NCI-H128 (cell line): ENCODE measurements around the gene GALNT9.
"Not testable (repeated sequence)": the region's sequence is repeated elsewhere in the genome, so short reads cannot be mapped to it uniquely, and the experiment has no call there.

Experiments used
- DNase-seq: peaks from one replicate; lab custom pipeline; 2025; ENCODE audit not compliant: unreplicated experiment; lab: John Stamatoyannopoulos, UW

GALNT9 gene

DNA sequence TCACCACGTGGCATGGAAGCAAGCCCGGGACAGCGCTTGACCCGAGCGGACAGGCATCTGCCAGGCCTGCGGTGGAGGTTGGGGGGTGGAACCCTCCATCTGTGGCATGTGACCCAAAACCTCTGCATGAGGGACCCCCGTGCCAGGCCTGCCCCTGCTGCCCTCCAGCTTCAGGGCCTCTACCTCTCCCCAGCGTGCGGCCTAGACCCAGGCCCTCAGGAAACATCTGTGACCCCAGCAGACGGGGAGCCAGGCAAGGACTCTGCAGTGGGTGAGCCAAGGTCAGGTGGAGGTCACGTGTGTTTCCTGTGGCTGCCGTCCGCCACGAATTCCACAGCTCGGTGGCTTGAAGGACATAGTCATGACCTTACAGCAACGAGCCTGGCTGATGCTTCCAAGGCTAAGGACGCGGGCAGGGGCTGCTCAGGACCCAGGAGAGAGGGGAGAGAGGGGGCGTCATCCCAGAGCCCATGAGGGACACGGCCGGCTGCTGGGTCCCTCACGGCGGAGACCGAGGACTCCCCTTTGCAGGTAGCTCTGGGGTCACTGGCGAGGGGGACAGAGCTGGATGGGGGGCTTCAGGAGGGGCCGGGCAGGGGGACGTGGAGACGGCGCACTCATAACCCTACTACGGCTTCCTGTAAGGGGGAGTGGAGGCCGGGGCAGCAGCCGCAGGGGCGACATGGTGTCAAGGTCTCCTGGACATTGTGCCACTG is 91.5 kb downstream of the GALNT9 start:
- DNase-seq = no peak

DNA sequence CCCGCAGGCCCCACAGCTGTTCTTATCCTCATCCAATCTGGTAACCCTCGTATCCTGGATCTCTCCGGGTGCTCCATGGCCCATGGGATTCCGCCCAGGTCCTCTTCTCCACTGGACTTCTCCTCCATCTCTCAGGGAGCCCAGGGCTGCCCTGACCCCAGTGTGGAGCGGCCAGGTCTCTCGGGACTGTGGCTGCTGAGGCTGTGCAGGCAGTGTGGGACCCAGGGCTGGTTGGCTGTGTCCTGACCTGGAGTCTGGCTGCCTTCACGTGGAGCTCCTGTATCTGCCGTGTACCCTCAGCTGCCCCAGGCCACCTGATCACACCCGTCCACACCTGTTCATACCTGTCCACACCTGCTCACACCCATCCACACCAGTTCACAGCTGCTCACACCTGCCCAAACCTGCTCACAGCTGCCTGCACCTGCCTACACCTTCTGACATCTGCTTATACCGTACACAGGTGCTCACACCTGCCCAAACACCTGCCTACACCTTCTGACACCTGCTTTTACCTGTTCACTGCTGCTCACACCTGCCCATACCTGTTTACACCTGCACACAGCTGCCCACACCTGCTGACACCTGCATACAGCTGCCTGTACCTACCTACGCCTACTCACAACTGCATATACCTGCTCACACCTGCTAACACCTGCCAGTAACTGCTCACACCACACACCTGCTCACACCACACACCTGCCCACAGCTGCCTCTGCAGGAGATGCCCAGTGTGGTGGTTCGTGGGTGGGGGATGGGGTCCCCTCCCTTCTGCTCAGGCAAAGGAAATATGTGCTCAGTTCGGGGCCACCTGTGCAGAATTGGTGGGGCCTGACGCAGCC is 92.2 kb downstream of the GALNT9 start:
- no peak for DNase-seq

DNA sequence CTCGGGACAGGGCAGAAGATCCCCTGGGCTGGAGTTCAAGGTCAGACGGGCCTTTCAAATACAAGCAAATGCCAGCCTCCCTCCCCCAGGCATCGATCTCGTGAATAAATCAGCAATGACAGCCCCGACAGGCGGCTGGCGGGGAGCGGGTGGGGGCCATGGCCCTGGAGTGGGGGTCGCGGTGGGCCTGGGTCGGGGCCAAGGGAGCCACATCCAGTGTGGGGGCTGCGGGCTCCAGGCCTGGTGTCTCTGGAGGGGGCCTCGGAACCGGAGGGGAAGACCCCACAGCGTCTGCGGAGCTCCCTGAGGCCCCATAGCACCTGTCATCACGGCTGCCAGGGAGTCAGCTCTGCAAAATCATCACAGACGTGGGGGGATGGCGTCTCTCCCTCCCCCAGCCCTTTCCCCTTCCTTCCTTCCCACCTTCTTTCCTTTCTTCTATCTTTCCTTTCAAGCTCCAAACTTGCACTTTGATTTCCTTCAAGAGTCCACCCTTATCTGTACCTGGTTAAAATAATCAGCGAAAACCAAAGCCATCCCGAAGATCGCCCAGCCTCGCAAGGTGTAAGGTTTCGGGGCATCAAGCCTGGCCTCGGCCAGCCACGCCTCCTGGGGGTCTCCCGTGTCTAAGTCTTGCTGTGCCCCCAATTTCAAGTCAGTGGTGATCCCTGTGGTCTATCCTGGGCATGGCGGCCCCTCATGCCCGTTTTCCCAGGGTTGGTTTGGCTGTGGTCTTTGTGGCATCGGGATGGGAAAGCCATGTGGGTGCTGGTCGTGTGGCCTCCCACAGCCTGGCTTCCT is 93.1 kb downstream of the GALNT9 start:
- no peak for DNase-seq

DNA sequence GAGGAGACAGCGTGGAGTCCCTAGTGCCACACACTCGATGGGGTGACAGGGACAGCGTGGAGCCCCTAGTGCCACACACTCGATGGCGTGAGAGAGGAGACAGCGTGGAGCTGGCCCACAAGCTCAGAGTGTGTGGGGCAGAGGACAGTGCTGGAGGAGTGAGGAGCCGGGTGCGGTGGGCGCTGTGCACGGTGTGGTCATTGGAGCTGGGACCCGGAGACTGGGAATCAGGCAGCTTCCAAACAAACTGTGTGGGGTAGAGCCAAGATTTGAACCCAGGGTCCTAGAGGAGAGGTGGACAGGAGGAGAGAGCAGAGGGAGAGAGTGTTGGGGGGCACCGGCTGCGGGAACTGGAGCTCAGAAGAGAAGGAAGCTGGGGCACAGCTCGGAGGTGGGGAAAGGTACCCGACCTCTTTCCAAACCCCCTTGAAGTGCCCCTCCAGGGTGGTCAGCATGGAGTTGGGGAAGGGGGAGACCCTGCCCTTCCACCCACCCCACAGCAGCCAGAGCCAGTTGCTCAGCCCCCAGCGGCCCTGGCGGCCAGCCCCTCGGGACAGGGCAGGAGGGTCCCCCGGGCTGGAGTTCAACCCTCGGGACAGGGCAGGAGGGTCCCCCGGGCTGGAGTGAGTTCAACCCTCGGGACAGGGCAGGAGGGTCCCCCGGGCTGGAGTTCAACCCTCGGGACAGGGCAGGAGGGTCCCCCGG is 94.1 kb downstream of the GALNT9 start:
- no peak for DNase-seq

DNA sequence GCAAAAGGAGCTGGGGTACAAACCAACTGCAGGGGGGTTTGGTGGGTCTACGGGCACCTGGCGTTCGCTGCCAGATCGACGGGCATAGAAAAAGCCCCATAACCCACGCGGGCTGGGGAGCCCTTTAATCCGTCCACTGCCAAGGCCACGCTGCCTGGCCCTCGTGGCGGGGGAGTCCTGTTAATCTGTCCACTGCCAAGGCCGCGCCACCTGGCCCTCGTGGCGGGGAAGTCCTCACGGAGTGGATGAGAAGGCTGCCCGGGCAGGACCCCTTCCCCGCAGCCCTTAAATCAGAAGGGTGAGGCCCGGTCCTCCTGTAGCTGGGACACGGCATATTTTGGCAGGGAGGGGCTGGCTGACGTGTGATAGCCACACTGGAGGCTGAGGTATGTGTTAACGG is 99.0 kb downstream of the GALNT9 start:
- DNase-seq = no peak

DNA sequence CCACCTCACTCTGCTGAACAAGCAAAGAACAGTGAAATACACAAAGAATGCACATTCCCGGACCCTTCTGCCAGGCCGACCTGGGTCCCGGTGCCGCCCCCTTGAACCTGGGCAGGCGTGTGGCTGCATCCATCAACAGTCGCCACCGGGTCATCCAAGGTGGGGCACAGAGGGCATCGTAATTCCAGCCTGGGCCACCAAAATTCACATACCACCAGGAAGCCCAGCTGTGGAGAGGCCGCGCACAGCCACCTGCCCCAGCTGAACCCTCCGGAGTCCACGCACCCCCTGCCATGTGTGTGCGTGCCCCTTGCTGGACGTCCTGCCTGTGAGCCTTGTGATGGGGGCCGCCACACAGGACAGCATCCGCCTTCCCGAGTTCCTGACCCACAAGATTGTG is 99.5 kb downstream of the GALNT9 start:
- DNase-seq = no peak

DNA sequence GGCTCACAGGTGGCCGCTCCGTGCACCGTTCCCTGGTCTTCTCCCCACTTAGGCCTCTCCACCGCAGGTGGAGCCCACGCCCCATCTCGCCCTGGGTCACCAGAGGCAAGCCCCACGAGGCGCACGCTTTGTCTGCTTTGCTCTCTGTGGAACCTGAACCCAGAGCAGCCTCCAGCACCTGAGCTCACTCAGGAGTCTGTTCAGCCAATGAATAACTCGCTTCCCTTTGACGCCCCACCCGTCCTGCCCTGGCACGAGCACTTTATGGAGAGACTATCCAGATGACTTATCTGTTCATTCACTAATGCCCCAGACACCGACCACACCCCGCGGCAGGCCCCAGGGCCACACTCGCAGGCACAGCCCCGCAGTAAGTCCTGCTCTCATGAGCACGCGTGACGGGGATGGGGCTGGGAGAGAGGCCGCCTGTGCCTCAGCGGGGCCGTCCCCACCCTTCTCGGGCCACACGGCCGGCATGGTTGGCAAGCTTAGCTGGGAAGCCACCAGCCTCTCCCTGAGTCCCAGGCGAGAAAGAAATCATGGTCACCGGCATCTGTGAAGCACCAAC is 100.1 kb downstream of the GALNT9 start:
- DNase-seq = no peak

DNA sequence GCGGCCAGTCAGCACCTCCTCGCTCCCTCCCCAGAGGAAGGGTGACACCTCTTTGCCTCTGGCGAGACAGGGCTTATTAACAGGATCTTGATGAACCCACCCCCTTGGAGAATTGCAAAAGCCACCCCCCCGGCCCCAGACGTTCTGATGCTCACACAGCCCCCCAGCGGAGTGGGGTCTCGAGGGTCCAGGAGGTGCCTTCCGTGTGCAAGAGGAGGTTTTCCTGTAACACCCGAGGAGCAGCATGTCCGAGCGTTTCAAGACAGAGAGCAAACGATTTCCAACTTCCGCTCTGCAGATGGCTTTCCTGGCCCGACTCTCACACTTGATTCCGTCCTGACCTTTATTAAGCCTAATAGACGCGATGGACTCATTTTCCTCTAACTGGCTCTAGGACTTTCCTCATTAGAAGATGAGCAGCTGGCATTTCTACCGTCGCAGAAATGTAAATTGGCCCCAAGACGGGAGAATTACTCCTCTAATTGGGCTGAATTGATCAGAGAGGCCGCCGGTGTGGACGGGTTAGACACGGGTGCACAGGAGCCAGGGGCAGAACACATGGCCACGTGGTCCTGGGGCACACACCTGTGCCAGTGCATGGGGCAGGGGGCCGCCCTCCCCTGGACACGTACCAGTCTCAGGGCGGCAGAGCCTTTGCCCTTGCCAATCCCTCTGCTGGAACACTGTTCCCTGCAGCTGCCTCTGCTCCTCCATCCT is 100.8 kb downstream of the GALNT9 start:
- no peak for DNase-seq

DNA sequence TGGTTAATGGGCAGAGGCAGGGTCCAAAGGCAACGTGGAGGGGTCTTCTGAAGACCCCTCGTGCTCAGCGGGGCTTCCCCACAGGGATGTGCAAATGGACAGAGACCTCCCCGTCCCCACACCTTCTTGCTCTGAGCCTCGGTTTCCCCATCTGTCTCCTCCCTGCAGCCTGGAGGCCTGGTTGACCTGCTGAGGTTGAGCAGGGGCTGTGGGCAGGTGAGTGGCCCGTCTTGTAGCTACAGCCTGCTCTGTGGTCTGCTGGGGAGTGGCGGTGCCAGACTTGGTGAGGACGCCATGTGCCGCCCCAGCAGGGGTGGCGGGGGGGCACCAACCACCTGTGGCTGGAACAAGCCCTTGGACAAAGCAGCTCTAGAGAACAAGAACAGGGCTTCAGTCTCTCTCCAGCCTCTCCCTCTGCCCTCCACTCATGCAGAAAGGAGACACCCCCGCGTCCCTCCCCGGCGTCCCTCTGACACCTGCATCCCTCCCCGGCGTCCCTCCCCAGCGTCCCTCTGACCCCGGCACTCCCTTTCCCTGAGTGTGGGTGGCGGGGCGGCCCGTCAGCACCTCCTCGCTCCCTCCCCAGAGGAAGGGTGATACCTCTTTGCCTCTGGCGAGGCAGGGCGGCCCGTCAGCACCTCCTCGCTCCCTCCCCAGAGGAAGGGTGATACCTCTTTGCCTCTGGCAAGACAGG is 101.5 kb downstream of the GALNT9 start:
- DNase-seq = no peak

DNA sequence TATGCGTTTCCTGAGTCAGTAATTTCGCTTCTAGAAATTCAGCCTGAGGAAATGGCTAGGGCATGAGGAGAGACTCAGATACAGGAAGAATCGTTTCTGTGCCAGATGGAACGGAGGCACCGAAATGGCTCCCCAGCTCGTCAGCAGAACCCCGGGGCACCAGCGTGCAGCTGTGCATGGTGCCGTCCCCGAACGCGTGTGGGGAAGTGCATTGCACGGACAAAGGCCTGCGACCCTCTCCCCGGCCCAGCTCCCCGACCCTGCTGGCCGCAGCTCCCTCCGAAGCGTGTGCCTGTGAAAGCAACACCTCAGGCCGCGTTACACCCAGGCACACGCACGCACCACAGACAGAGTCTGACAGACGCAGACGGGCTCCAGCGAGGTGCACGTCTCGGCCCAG is 102.3 kb downstream of the GALNT9 start:
- DNase-seq = no peak

DNA sequence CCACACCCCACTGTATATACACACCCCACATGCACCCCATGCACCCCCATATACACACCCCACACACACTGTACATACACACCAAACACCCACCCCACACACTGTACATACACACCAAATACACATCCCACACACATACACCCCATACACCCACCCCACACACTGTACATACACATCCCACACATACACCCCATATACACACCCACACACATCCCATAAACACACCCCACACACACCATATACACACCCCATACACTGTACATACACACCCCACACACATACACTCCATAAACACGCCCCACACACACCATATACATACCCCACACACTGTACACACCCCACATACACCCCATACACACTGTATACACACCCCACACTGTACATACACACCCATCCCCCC is 102.8 kb downstream of the GALNT9 start:
- DNase-seq = no peak

DNA sequence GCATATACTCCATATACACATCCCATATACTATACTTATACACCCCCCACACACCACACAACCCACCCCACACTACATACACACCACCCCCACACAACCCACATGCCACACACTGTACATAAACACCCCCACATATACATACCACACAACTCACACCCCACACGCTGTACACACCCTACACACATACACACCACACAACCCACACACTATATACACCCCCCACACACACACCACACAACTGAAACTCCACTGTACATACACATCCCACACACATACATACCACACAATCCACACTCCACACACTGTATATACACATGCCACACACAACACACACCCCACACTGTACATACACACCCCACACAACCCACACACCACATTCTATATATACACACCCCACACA is 104.2 kb downstream of the GALNT9 start:
- DNase-seq = no peak

DNA sequence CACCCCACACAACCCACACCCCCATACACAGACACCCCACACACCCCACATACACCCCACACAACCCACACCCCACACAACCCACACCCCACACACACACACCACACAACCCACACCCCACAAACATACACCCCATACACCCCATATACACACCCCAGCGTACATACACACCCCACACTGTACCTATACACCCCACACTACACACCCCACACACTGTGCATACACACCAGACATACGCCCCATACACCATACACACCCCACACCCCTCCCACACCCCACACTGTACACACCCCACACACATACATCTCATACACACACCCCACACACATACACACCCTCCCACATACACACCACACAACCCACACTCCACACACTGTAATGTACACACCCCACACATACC is 104.9 kb downstream of the GALNT9 start:
- DNase-seq = no peak

DNA sequence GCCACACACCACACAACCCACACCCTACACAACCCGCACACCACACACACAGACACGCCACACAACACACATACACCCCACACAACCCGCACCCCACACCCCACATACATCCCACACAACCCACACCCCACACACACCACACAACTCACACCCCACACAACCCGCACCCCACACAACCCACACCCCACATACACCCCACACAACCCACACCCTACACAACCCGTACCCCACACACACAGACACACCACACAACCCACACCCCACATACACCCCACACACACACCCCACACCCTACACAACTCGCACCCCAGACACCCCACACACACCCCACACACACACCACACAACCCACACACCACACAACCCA is 106.6 kb downstream of the GALNT9 start:
- DNase-seq = no peak

DNA sequence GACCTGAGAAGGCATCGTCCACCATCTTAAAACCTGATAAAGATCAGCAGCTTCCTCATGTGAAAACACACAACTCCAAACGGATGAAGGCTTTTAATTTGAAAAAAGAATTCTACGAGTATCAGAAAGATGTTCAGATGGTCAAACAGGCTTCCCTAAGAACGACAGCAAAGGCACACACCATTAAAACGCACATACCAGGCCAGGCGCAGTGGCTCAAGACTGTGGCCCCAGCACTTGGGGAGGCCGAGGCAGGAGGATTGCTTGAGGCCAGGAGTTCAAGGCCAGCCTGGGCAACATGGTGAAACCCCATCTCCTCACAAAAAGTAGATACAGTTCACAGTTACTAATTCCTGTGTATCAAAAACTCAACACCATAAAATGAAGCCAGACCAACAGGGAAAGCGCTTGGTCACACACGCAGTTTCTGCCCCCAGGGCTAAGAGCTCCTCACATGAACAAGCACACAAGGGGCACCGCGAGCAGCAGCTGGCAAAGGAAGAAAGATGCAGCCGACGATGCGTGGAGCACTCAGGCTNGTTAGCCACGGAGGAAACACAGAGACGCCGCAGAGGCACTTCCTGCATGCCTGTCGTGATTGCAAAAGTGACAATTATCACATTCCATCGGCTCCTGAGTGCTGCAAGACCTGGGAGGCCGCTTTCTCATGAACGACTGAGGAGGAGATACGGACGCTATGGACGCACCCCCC is 107.1 kb downstream of the GALNT9 start:
- DNase-seq = no peak

DNA sequence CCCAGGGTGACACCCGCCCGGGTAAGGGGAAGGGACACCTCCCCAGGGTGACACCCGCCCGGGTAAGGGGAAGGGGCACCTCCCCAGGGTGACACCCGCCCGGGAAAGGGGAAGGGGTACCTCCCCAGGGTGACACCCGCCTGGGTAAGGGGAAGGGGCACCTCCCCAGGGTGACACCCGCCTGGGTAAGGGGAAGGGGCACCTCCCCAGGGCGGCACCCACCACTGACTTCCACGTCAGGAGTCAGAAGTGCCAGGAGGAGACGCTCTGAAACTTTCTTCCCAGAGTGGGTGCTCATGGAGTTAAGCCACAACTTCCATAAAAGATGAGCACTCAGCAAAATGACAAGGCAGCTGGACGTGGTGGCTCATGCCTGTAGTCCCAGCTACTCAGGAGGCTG is 109.6 kb downstream of the GALNT9 start:
- not testable (repeated sequence) for DNase-seq

DNA sequence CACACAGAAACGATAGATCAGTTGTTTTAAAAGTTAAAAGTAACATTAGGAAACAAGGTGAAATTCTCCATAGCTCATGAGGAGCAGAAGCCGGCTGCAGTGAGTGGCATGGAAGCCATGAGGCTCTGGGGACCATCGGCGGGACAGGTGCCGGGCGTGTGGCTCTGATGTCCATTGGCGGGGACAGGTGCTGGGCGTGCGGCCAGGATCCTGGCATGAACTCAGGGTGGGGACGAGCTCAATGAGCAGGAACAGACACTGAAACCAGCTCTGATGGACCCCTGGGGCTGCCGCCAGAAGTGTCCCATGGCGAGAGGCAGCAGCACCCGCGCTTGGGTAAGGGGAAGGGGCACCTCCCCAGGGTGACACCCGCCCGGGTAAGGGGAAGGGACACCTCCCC is 110.1 kb downstream of the GALNT9 start:
- no peak for DNase-seq

DNA sequence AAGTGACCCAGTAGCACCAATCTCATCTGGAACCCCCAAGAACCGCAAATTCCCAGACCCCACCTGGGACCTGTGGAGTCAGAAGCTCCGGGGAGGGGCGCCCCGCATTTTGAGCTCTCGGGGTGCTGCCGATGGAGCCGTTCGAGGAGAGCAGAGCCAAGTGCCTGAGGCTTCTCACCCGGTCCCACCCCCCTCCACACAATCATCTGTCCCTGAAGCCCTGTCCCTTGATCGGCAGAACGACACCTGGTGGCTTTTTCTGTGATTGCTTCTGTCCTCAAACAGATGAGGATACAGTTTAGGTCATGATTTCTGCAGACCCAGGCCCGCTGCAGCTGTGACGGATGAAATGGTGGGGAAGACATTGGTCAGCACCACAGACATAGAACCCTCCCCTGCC is 110.5 kb downstream of the GALNT9 start:
- no peak for DNase-seq

DNA sequence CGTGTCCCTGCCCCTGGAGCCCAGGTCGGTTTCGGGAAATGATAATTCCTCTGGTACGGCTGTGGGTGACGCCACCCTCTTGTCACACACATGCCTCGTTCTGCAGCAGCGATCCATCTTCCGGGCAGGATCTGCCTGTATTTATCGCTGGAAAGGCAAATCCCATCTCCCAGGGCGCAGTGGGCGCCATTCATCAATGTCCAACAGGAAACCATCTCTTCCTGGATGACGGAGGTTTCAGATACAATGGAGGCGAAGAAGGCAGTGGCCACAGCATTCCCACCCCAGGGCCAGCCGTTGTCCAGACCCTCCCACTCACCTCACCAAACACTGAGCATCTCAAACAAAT is 110.9 kb downstream of the GALNT9 start:
- DNase-seq = no peak
